HepG2 (cell line): ENCODE measurements around the gene LGALS7B. TPM values are rescaled to one million over a fixed set of nuclear protein-coding genes. Genes with fewer than 3 reads are reported as not detected.

Experiments
- BCL6 ChIP-seq: IDR thresholded peaks from 2 replicates; pipeline ENCODE4 v1.6.1; 2016; ENCODE audit warnings: missing genetic modification reagents, missing compliant biosample characterization
- FUBP1 ChIP-seq: sonication (generic); formaldehyde crosslinking; IDR thresholded peaks from 2 replicates; pipeline ENCODE4 v1.5.1; 2020; ENCODE audit warnings: missing genetic modification reagents, mild to moderate bottlenecking, borderline replicate concordance
- HNF1A ChIP-seq, 2 experiments: sonication (generic) in 1 of 2; formaldehyde crosslinking in 1 of 2; IDR thresholded peaks; 2 replicates each; pipeline versions ENCODE4 v1.4.0 to v1.6.1; 2016 to 2020; ENCODE audit warnings: borderline replicate concordance in 1 of 2, low read depth in 1 of 2, mild to moderate bottlenecking in 1 of 2, missing genetic modification reagents in 1 of 2
- MYC ChIP-seq: sonication (generic); formaldehyde crosslinking; IDR thresholded peaks from 2 replicates; pipeline ENCODE4 v1.9.0; 2021; ENCODE audit warnings: missing genetic modification reagents, borderline replicate concordance
- PRMT3 ChIP-seq: sonication (generic); formaldehyde crosslinking; IDR thresholded peaks from 2 replicates; pipeline ENCODE4 v1.8.1; 2022; ENCODE audit warnings: low read depth, mild to moderate bottlenecking, moderate library complexity, missing genetic modification reagents, borderline replicate concordance
- SAP130 ChIP-seq: IDR thresholded peaks from 2 replicates; pipeline ENCODE4 v1.6.1; 2016; ENCODE audit warnings: low read depth
- ZMYM3 ChIP-seq: sonication (generic); formaldehyde crosslinking; IDR thresholded peaks from 2 replicates; pipeline ENCODE4 v1.5.1; 2020; ENCODE audit warnings: mild to moderate bottlenecking, missing genetic modification reagents
- ZNF788 ChIP-seq: sonication (generic); formaldehyde crosslinking; IDR thresholded peaks from 2 replicates; pipeline ENCODE4 v1.5.0; 2020; ENCODE audit warnings: mild to moderate bottlenecking, missing genetic modification reagents, borderline replicate concordance
- polyA plus RNA-seq, 8 experiments: library from polyadenylated mRNA; depleted of rRNA in 3 of 8; stranded (reverse) in 7 of 8; unstranded in 1 of 8; fragments of >200 nt; fragmentation: Illumina TruSeq in 4 of 8; extraction: Trizol in 4 of 8; gene quantifications; 2 replicates each; pipeline versions ENCODE4 v1.2.1 to v1.2.3, GENCODE V29; 2011 to 2016; ENCODE audit warnings: low read depth in 4 of 8, missing spikeins in 1 of 8, mixed read lengths in 1 of 8; ENCODE audit not compliant: insufficient read depth in 1 of 8
- total RNA-seq, 5 experiments: library from RNA; depleted of rRNA; stranded (reverse); fragments of >200 nt; fragmentation: Illumina TruSeq; extraction: Trizol; gene quantifications; 2 replicates each; pipeline ENCODE4 v1.2.3, GENCODE V29; 2016; ENCODE audit warnings: low read depth in 1 of 5
- TF ChIP-seq, protein P1 (sequence below): sonication (generic); formaldehyde crosslinking; IDR thresholded peaks from 2 replicates; pipeline ENCODE4 v1.5.0; 2020; ENCODE audit warnings: mild to moderate bottlenecking, missing genetic modification reagents, borderline replicate concordance
- TF ChIP-seq, protein P2 (sequence below): sonication (generic); formaldehyde crosslinking; conservative IDR thresholded peaks from 2 replicates; pipeline ENCODE4 v1.8.0; 2022; ENCODE audit warnings: low read depth, missing genetic modification reagents

The LGALS7B gene
- total and polyA plus RNA-seq, 2 of the 13 experiments (the other 11 are each of a cell fraction or from before 2014, with no cell fraction given) = 1.7 to 2.1 TPM

GRCh38 chr19:38819231-38819920, 30.4 kb downstream of the LGALS7B start (continued):
- TF ChIP-seq HNF1A (IDR thresholded peaks at IDR 0.05; ENCODE audit: low read depth) (0 out of 2 replicates have a peak, but pooled peaks have one; percentile 22), HNF1A (CRISPR knock-in tag; IDR thresholded peaks at IDR 0.05; ENCODE audit: borderline replicate concordance) (no peak), PRMT3 (CRISPR knock-in tag) (no peak), BCL6 (CRISPR knock-in tag) (peak; percentile 56; the same call in 1 of the 2 replicates), ZNF788 (CRISPR knock-in tag) (0 out of 2 replicates have a peak, but pooled peaks have one; percentile 24), FUBP1 (no peak), SAP130 (CRISPR knock-in tag) (0 out of 2 replicates have a peak, but pooled peaks have one; percentile 12), ZMYM3 (CRISPR knock-in tag) (0 out of 2 replicates have a peak, but pooled peaks have one; percentile 16), MYC (CRISPR knock-in tag) (peak; percentile 14; the same call in 1 of the 2 replicates)
- TF ChIP-seq, protein P1, sequence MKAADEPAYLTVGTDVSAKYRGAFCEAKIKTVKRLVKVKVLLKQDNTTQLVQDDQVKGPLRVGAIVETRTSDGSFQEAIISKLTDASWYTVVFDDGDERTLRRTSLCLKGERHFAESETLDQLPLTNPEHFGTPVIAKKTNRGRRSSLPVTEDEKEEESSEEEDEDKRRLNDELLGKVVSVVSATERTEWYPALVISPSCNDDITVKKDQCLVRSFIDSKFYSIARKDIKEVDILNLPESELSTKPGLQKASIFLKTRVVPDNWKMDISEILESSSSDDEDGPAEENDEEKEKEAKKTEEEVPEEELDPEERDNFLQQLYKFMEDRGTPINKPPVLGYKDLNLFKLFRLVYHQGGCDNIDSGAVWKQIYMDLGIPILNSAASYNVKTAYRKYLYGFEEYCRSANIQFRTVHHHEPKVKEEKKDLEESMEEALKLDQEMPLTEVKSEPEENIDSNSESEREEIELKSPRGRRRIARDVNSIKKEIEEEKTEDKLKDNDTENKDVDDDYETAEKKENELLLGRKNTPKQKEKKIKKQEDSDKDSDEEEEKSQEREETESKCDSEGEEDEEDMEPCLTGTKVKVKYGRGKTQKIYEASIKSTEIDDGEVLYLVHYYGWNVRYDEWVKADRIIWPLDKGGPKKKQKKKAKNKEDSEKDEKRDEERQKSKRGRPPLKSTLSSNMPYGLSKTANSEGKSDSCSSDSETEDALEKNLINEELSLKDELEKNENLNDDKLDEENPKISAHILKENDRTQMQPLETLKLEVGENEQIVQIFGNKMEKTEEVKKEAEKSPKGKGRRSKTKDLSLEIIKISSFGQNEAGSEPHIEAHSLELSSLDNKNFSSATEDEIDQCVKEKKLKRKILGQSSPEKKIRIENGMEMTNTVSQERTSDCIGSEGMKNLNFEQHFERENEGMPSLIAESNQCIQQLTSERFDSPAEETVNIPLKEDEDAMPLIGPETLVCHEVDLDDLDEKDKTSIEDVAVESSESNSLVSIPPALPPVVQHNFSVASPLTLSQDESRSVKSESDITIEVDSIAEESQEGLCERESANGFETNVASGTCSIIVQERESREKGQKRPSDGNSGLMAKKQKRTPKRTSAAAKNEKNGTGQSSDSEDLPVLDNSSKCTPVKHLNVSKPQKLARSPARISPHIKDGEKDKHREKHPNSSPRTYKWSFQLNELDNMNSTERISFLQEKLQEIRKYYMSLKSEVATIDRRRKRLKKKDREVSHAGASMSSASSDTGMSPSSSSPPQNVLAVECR (CRISPR knock-in tag) = peak; percentile 18; the same call in 1 of the 2 replicates
- TF ChIP-seq, protein P2, sequence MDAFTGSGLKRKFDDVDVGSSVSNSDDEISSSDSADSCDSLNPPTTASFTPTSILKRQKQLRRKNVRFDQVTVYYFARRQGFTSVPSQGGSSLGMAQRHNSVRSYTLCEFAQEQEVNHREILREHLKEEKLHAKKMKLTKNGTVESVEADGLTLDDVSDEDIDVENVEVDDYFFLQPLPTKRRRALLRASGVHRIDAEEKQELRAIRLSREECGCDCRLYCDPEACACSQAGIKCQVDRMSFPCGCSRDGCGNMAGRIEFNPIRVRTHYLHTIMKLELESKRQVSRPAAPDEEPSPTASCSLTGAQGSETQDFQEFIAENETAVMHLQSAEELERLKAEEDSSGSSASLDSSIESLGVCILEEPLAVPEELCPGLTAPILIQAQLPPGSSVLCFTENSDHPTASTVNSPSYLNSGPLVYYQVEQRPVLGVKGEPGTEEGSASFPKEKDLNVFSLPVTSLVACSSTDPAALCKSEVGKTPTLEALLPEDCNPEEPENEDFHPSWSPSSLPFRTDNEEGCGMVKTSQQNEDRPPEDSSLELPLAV (CRISPR knock-in tag) = no peak
